ENCODE results near the gene FARSA.
"Not testable (repeated sequence)": the region's sequence is repeated elsewhere in the genome, so short reads cannot be mapped to it uniquely, and the experiment has no call there.

Gene FARSA

DNA sequence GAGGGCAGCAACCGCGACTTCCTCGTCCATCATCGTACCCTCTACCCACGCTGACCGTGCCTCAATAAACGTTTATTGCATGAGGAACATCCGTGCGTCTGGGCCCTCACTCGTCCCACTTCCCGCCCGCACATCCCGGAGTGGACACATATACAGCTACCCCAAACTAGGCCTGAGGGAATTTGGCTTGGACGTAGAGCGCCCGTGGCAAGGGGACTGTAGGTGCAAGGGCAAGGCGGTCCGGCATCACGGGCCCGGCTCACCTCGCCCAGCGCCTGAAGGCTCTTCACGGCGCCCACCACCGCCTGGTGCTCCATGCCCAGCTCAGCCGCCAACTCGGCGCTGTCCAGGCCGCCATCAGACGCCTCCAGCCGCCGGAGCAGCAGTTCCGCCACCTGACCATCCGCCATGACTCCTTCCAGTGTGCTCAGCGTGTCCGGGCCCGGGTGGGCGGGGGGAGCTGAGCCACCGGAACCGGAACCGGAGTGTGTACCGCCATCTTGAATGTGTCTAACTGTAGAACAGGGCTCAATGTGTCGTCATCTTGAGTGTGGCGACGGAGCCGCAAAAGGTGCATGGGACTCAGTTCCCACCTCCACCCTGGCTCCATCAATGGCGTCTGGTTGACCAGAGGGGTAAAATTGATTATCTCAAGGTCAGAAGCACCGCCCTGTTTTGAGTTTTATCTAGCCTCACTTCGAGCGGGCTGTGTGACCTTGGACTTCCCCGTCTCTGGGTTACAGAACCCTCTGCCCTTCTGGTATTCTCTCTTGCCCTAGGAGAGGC lies at the start of gene FARSA:
TSS of gene FARSA (minus strand) at position 425 of the 786 bp plus-strand sequence. CDS start at position 410, 15 bp downstream.
- DNase-seq (ENCODE audit: low spot score): peak; percentile 87

DNA sequence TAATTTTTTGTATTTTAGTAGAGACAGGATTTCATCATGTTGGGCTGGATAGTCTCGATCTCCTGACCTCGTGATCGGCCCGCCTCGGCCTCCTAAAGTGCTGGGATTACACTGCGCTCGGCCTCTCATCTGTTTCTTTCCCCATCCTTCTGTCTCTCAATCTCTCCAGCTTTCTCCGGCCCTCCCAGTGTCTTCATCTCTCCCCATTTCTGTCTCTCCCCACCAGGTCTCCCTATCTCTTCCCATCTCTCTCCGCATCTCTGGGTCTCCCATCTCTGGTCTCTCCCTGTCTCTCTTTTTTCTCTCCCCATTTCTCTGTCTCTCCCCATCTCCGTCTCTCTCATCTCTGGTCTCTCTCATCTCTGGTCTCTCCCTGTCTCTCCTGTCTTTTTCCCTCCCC lies 49.6 kb upstream of the FARSA start:
- DNase-seq (ENCODE audit: low spot score): no peak

DNA sequence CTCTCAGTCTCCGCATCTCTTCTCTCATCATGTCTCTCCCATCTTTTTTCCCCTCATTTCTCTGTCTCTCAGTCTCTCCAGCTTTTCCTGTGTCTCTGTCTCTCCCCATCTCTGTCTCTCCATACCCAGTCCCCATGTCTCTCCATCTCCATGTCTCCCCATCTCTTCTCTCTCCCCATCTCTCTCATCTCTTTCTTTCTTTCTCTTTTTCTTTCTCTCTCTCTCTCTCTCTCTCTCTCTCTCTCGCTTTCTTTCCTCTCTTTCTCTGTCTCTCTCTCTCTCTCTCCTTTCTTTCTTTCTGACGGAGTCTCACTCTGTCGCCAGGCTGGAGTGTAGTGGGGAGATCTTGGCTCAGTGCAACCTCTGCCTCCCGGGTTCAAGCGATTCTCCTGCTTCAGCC lies 49.1 kb upstream of the FARSA start:
- no peak for DNase-seq (ENCODE audit: low spot score)

DNA sequence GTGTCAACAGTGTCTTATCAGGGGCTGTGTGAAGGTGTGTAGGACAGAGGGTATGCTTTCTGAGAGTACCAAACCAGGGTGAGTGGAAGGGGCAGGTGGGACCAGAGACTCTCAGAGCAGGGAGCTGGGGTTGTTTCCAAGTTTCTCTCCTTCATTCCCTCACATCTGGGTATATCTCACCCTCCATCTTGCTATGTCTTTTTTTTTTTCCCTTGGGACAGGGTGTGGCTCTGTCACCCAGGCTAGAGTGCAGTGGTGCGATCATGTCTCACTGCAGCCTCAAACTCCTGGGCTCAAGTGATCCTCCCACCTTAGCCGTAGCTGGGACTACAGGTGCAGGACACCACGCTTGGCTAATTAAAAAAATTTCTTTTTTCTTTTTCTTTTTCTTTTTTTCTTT lies 46.5 kb upstream of the FARSA start:
- DNase-seq (ENCODE audit: low spot score): no peak

DNA sequence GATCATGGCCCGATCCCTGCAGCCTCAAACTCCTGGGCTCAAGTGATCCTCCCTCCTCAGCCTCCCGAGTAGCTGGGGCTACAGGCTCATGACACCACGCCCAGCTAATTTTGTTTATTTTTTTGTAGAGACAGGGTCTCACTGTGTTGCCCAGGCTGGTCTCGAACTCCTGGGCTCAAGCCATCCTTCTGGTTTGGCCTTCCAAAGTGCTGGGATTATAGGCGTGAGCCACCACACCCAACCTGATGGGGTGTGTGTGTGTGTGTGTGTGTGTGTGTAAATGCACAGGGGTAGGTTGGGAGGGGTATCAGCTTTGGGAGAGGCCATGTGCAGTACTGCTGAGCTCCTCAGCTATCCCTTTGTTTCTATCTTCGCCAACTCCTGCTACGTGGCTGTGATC lies 42.6 kb upstream of the FARSA start:
- not testable (repeated sequence) for DNase-seq (ENCODE audit: low spot score)

DNA sequence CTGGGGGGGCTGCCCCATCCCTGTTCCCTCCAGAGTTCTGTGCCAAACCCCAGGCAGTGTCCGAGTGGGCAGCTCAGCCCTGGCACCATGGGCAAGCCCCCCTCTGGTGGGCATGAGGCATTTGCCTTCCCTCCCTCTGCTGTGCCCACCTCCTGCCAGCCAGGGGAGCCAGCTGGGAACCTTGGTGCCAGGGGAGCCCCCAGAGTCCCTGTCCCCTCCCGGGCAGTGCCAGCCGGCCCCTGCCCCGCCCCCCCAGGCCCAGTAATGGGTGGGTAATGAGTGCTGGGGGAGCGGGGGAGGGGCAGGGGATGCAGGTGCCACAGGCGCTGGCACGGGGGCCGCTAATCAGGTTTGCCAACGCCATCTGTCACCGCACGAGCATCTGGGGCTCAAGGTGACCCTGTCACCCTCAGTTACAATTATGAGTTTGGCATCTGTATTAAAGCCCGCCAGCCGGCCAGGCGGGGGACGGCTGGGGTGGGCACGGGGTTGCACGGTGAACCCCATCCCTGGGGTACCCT lies 41.8 kb upstream of the FARSA start:
- DNase-seq (ENCODE audit: low spot score): no peak

DNA sequence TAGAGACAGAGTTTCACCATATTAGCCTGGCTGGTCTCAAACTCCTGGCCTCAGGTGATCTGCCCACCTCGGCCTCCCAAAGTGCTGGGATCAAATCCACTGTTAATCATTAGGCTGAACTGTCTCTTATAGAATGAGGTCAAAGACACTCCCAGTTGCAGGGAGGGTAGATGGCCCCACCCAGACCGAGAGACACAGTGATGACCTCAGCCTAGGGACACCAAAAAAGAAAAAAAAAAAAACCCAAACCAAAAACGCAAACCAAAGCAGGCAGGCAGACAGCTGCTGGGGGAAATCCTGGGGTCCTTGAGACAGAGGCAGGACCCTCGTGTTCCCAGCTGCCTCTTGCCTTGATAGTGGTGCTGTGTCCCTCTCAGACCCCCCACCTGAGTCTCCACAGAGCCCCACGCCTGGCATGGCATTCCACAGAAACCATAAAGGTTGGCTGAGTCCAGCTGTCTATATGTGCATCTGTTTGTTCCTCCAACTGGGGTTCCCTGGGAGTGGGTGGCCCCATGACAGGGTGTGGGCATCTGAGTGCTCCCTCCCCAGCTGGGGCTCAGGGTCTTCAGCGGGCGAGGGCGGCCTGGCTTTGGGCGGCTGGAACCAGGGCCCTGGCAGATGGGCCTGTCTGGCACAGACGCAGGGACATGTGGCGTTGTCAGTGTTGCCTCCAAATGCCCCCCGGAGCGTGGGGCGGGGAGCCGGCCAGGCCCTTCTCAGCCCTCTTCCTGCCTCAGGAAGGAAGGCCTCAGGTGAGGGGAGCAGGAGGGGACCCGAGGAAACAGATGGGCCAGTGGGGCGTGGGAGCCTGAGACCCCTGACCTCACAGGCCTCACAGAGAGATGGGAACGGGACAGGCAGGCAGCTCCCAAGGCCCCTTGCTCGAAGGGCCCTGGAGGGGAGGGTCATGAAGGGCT lies 41.0 kb upstream of the FARSA start:
- DNase-seq (ENCODE audit: low spot score): no peak

DNA sequence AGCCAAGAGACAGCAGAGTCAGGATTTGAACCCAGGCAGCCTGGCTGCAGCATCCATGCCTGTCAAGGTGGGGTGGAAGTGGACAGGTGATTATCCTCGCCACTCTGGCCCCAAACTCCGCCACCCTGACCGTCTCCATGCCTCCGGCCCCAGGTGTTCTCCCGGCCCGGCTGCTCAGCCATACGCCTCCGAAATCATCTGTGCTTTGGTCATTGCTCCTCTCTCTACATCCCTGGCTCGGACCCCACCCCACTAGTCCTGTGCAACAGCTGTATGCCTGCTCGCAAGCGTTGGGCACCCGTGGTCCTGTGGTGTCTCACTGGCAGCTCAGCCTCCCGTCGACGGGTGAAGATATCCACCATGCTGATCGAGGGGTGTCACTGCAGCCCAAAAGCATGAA lies 39.7 kb upstream of the FARSA start:
- DNase-seq (ENCODE audit: low spot score): no peak

DNA sequence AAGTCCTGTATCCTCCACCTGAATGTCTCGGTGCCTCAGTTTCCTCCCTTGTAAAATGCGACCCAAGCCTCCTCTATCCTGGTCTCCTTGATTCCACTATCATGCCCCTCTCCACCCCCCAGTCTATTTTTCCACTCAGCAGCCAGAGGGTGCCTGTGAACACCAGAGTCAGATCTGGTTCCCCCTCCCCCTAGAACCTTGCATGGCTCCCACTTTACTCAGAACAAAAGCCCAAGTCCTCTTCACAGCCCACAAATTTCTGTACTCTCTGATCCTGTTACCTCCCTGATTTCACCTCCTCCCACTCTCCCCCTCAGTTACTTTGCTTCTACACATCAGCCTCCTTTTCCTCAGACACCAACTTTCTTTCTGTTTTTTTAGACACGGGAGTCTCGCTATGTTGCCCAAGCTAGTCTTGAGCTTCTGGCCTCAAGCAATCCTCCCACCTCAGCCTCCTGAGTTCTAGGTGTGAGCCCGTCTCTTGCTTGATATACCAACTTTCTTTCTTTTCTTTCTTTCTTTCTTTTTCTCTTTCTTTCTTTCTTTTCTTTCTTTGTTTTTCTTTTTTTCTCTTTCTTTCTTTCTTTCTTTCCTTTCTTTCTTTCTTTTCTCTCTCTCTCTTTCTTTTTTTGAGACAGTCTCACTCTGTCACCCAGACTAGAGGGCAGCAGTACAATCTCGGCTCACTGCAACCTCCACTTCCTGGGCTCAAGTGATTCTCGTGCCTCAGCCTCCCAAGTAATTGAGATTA lies 36.7 kb upstream of the FARSA start:
- no peak for DNase-seq (ENCODE audit: low spot score)

DNA sequence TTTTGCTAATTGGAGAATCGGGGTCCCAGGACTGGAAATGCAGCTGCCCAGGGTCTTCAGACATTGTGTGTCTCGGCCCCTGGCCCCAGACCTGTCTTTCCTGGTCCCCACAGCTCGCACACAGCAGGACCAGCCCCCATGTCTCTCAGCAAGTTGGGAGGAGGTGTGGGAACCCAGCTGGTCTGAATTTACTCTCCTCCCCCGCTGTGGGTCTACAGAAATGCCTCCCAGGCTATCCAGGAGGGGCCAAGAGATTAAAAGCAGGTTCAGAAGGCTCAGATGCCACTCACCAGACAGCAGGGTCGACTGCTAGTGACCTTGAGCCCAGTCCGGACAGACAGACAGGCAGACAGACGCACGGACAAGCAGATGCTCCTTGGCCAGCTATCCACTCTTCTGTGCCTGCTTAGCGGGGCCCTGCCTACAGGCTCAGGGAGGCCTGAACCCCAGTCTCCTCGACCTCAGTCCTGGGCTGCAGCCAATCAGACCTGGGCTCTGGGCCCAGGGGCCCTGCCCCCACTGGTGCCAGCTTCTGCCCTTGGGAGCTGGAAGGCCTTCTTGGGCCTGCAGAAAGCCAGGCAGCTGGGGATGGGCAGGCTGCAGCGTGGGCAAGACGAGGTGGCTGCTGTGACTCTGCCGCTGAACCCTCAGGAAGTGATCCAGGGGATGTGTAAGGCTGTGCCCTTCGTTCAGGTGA lies 35.9 kb upstream of the FARSA start, which contains the start of gene DAND5:
TSS of gene DAND5 (plus strand) at position 285 of the 697 bp plus-strand sequence. CDS start at position 370, 85 bp downstream.
- no peak for DNase-seq (ENCODE audit: low spot score)

DNA sequence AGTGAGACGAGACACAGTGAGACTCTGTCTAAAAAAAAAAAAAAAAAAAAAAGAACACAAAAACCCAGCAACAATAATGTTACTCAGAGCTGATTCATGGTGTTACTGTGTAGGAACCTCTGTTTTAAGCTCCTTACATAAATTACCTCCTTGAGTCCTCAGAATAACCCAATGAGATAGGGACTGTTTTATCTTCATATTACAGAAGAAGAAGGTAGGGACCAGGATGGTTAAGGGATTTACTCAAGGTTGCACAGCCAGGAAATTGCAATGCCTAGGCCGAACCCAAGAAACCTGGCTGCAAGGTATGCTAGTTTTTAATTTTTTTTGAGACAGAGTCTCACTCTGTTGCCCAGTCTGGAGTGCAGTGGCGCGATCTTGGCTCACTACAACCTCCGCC lies 34.4 kb upstream of the FARSA start:
- DNase-seq (ENCODE audit: low spot score): peak; percentile 48

DNA sequence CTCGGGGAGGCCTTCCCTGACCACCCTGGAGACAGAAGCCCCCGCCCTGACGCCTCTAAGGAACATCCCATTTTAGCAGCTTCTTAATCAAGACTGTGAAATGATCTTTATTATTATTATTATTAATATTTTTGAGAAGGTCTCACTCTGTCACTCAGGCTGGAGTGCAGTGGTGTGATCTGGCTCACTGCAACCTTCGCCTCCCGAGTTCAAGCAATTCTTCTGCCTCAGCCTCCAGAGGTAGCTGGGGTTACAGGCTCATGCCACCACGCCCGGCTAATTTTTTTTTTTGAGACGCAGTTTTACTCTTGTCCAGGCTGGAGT lies 32.3 kb upstream of the FARSA start:
- no peak for DNase-seq (ENCODE audit: low spot score)

DNA sequence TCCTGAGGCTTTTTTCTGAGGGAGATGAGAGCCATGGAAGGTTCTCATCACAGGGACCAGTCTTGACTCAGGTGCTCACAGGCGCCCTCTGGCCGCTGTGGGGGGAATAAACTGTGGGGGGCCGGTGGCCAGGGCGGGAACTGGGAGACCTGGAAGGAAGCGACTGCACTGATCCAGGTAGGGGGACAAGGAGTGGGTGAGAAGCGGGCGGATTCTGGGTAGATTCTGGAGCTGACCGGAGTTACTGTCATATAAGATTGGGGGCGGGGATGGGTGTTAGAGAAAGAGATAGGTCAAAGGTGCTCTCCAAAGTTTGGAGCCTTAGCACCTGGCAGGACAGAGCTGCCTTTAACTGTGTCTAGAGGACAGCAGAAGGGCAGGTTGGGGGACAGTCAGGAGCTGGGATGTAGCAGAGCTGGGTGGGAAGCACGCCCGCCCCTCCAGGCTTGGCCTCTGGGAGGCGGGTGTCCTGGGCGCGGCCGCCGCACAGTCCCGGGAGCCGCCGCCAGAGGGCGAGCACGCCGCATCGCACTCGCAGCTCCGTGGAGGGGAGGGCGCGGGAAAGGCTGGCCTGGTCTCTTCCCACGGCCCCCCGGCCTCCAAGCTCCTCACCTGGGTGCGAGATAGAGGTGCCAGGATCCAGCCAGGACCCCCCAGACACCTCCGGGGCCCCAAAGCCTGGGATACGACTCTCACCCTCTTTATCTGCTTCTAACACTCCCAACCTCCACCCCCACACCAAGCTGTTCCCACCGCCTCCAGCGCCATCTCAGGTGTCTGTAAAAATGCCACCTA lies 31.7 kb upstream of the FARSA start:
- DNase-seq (ENCODE audit: low spot score): peak; percentile 49

DNA sequence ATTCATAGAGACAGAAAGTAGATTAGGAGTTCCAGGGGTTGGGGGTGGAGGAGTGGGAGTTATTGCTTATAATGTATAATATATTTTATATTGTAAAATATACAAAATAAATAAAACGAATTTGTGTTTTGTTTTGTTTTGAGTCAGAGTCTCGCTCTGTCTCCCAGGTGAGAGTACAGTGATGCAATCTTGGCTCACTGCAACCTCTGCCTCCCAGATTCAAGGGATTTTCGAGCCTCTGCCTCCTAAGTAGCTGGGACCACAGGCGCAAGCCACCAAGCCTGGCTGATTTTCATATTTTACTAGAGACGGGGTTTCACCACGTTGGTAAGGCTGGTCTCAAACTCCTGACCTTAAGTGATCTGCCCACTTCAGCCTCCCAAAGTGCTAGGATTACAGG lies 26.0 kb upstream of the FARSA start:
- DNase-seq (ENCODE audit: low spot score): no peak

DNA sequence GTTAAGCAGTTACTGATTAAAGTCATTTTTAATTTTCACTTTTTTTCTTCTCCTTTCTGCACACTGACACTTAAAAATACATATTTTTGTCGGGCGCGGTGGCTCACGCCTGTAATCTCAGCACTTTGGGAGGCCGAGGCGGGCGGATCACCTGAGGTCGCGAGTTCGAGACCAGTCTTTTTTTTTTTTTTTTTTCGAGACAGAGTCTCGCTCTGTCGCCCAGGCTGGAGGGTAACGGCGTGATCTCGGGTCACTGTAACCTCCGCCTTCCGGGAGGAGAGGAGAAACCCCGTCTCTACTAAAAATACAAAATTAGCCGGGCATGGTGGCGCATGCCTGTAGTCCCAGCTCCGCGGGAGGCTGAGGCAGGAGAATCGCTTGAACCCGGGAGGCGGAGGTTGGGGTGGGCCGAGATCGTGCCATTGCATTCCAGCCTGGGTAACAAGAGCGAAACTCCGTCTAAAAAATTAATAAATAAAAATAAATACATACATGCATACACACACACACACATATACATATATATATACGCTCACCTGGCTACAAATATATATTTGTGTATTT lies 24.0 kb upstream of the FARSA start:
- DNase-seq (ENCODE audit: low spot score): not testable (repeated sequence)

DNA sequence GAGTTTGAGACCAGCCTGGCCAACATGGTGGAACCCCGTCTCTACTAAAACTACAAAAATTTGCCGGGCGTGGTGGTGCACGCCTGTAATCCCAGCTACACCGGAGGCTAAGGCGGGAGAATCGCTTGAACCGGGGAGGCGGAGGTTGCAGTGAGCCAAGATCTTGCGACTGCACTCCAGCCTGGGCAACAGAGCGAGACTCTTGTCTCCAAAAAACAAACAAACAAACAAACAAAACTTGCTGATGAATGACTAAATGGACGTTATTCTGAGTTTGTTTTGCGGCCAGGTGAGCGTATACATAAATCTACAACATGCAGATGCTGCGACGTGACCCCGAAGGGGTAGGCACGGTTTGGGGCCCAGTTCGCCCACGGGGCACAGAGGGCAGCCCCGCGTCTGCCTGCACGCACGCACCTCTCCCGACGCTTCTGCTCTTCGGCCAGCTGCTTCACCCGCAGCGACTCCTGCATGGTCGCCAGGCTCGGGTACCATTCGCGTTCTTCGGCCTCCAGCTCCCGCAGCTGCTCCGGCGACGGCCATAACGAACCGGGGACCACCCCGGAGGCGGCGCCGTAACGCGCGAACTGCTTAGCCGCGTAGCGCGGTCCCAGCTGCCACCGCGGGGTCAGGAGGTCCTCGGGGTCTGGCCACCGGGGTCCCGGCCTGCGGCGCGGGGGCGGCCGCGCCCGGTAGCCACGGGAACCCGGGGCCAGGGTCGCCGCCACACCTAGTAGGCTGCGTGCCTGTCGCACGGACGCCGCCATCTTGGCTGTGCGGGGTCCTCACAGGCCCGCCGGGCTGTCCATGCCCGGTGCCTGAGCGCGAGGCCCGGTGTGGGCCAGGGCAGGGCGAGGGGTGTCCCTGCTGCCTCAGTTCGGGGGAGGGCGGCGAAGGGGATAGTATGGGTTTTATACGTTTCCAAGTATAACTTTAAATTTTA lies 23.2 kb upstream of the FARSA start, which contains the start of gene GADD45GIP1:
TSS of gene GADD45GIP1 (minus strand) at position 778 of the 943 bp plus-strand sequence. CDS start at position 767, 11 bp downstream.
- DNase-seq (ENCODE audit: low spot score): peak; percentile 74

DNA sequence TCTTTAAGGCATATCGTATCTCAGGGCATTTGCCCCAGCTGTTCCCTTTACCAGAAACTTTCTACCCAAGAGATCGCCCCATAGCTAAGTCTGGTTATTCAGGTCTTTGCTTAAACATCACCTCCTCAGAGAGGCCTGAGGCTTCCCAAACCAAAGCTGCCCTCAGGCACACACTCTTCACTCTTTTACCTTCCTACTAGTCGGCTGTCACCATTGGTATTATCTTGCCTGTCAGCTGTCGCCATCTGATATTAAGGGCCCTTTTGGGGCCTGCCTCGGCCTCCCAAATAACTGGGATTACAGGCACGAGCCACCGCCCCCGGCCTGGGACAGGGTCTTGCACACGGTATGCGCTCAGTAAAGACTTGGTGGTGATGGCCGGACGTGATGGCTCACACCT lies 22.5 kb upstream of the FARSA start:
- DNase-seq (ENCODE audit: low spot score): no peak

DNA sequence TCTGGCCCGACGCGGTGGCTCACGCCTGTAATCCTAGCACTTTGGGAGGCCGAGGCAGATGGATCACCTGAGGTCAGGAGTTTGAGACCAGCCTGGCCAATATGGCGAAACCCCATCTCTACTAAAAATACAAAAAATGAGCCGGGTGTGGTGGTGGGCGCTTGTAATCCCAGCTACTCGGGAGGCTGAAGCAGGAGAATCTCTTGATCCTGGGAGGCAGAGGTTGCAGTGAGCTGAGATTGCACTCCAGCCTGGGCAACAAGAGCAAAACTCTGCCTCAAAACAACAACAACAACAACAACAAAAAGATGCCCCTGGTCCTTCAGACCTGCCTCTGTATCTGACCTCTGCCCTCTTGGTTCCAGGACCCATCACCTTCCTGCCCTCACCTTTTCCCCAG lies 22.1 kb upstream of the FARSA start:
- not testable (repeated sequence) for DNase-seq (ENCODE audit: low spot score)

DNA sequence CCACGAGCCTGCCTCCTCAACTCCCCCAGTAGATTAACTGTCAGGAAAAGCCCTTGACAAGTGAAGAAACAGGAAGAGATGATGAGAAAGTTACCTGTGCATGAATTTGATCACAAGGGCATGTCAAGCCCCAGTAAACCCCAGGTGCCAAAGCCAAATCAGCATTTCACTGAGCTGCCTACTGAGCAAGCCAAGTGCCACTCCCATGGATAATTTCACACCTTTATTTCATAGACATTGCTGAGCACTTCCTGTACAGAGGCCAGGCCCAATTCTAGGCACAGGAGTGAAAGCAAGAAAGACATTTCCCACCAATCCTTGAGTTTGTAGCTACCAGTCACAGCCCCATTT lies 21.1 kb upstream of the FARSA start:
- DNase-seq (ENCODE audit: low spot score): no peak
